ENCODE results near the gene TET1.
A peak's percentile ranks its signal among the peaks of the same experiment; 100 is the strongest.
"Not testable (repeated sequence)": the region's sequence is repeated elsewhere in the genome, so short reads cannot be mapped to it uniquely, and the experiment has no call there.

The TET1 gene

GRCh38 chr10:68668231-68668630 is 108.1 kb downstream of the TET1 start:
- Mint-ChIP-seq H3K4me1 (no peaks in the 10 kb centered on the region), H3K27ac (no peak overlapping the region), H3K9me3 (no peaks in the 10 kb centered on the region), H3K27me3 (no peaks in the 10 kb centered on the region), H3K36me3 (ENCODE audit: low read depth) (peaks cover 2% of the 10 kb centered on the region), H3K4me3 (no peak overlapping the region)
- ATAC-seq (no peak), DNase-seq (no peak)

- no peak for ATAC-seq
- H3K27me3 Mint-ChIP-seq = no peaks in the 10 kb centered on the region
- no peaks in the 10 kb centered on the region for H3K9me3 Mint-ChIP-seq
- no peak overlapping the region for H3K4me3 Mint-ChIP-seq
- H3K27ac Mint-ChIP-seq = no peak overlapping the region
- peaks cover 2% of the 10 kb centered on the region for H3K36me3 Mint-ChIP-seq (ENCODE audit: low read depth)
- no peaks in the 10 kb centered on the region for H3K4me1 Mint-ChIP-seq
- no peak for DNase-seq
Observed at GRCh38 chr10:68668972-68669371, 108.8 kb downstream of the TET1 start.

- Mint-ChIP-seq H3K27me3 (no peaks in the 10 kb centered on the region), H3K36me3 (ENCODE audit: low read depth) (peaks cover 4% of the 10 kb centered on the region), H3K27ac (peak overlapping the region; percentile 27), H3K9me3 (no peaks in the 10 kb centered on the region), H3K4me1 (peaks cover 4% of the 10 kb centered on the region), H3K4me3 (peak overlapping the region; percentile 54)
- ATAC-seq (no peak), DNase-seq (no peak)
Observed at GRCh38 chr10:68684413-68684812, 124.3 kb downstream of the TET1 start.

GRCh38 chr10:68696018-68696417 is 135.9 kb downstream of the TET1 start:
- no peak overlapping the region for H3K4me3 Mint-ChIP-seq
- no peak overlapping the region for H3K27ac Mint-ChIP-seq
- ATAC-seq (no peak), DNase-seq (no peak)
- H3K27me3 Mint-ChIP-seq = no peaks in the 10 kb centered on the region
- H3K36me3 Mint-ChIP-seq (ENCODE audit: low read depth) = no peaks in the 10 kb centered on the region
- no peaks in the 10 kb centered on the region for H3K4me1 Mint-ChIP-seq
- no peaks in the 10 kb centered on the region for H3K9me3 Mint-ChIP-seq

- Mint-ChIP-seq H3K4me3 (no peak overlapping the region), H3K27ac (no peak overlapping the region), H3K36me3 (ENCODE audit: low read depth) (no peaks in the 10 kb centered on the region), H3K9me3 (no peaks in the 10 kb centered on the region), H3K27me3 (no peaks in the 10 kb centered on the region), H3K4me1 (no peaks in the 10 kb centered on the region)
- DNase-seq = no peak
- no peak for ATAC-seq
Observed at GRCh38 chr10:68697106-68697505, 137.0 kb downstream of the TET1 start.

- no peaks in the 10 kb centered on the region for H3K36me3 Mint-ChIP-seq (ENCODE audit: low read depth)
- no peaks in the 10 kb centered on the region for H3K9me3 Mint-ChIP-seq
- H3K27ac Mint-ChIP-seq = no peak overlapping the region
- H3K4me1 Mint-ChIP-seq = no peaks in the 10 kb centered on the region
- H3K27me3 Mint-ChIP-seq = no peaks in the 10 kb centered on the region
- DNase-seq (no peak), ATAC-seq (no peak)
- no peak overlapping the region for H3K4me3 Mint-ChIP-seq
Observed at GRCh38 chr10:68700197-68700596, 140.1 kb downstream of the TET1 start.

GRCh38 chr10:68705548-68705947 is 145.4 kb downstream of the TET1 start:
- Mint-ChIP-seq H3K4me1 (no peaks in the 10 kb centered on the region), H3K27me3 (no peaks in the 10 kb centered on the region), H3K27ac (no peak overlapping the region), H3K4me3 (no peak overlapping the region), H3K9me3 (no peaks in the 10 kb centered on the region), H3K36me3 (ENCODE audit: low read depth) (no peaks in the 10 kb centered on the region)
- DNase-seq = no peak
- no peak for ATAC-seq

GRCh38 chr10:68708987-68709386 is 148.8 kb downstream of the TET1 start:
- H3K27me3 Mint-ChIP-seq; H3K4me1 Mint-ChIP-seq; ATAC-seq; H3K4me3 Mint-ChIP-seq; H3K9me3 Mint-ChIP-seq; DNase-seq; H3K27ac Mint-ChIP-seq; H3K36me3 Mint-ChIP-seq (ENCODE audit: low read depth): not testable (repeated sequence)

- not testable (repeated sequence) for H3K9me3 Mint-ChIP-seq; DNase-seq; H3K4me3 Mint-ChIP-seq; H3K4me1 Mint-ChIP-seq; H3K36me3 Mint-ChIP-seq (ENCODE audit: low read depth); H3K27ac Mint-ChIP-seq; ATAC-seq; H3K27me3 Mint-ChIP-seq
Observed at GRCh38 chr10:68713065-68713464, 152.9 kb downstream of the TET1 start.

- ATAC-seq = no peak
- Mint-ChIP-seq H3K27me3 (peaks cover 3% of the 10 kb centered on the region), H3K4me1 (peaks cover 12% of the 10 kb centered on the region), H3K4me3 (no peak overlapping the region), H3K27ac (no peak overlapping the region), H3K36me3 (ENCODE audit: low read depth) (peaks cover 9% of the 10 kb centered on the region), H3K9me3 (no peaks in the 10 kb centered on the region)
- DNase-seq = no peak
Observed at GRCh38 chr10:68717435-68717834, 157.3 kb downstream of the TET1 start.

- H3K4me3 Mint-ChIP-seq = peak within 1 kb of the TSS; percentile 87
- peak; percentile 98 for DNase-seq
- peaks cover 31% of the 10 kb centered on the region for H3K36me3 Mint-ChIP-seq (ENCODE audit: low read depth)
- H3K9me3 Mint-ChIP-seq = no peaks in the 10 kb centered on the region
- peak; percentile 100 for ATAC-seq
- H3K4me1 Mint-ChIP-seq = peaks cover 21% of the 10 kb centered on the region
- H3K27me3 Mint-ChIP-seq = peaks cover 3% of the 10 kb centered on the region
- peak within 1 kb of the TSS; percentile 94 for H3K27ac Mint-ChIP-seq
Observed at GRCh38 chr10:68720793-68721672, 160.9 kb downstream of the TET1 start, which contains the start of gene CCAR1. Gene CCAR1 (plus strand): TSS chr10:68721239. CDS start chr10:68722505, 1,266 bp downstream.

- peak overlapping the region; percentile 87 for H3K4me3 Mint-ChIP-seq
- DNase-seq = no peak
- peak overlapping the region; percentile 94 for H3K27ac Mint-ChIP-seq
- H3K4me1 Mint-ChIP-seq = peaks cover 21% of the 10 kb centered on the region
- H3K36me3 Mint-ChIP-seq (ENCODE audit: low read depth) = peaks cover 36% of the 10 kb centered on the region
- ATAC-seq = no peak
- no peaks in the 10 kb centered on the region for H3K9me3 Mint-ChIP-seq
- peaks cover 3% of the 10 kb centered on the region for H3K27me3 Mint-ChIP-seq
Observed at GRCh38 chr10:68721673-68722335, 161.7 kb downstream of the TET1 start.

GRCh38 chr10:68725016-68725415 is 164.9 kb downstream of the TET1 start:
- H3K4me1 Mint-ChIP-seq = peaks cover 21% of the 10 kb centered on the region
- ATAC-seq = no peak
- H3K9me3 Mint-ChIP-seq = no peaks in the 10 kb centered on the region
- H3K36me3 Mint-ChIP-seq (ENCODE audit: low read depth) = peaks cover 53% of the 10 kb centered on the region
- no peak overlapping the region for H3K4me3 Mint-ChIP-seq
- no peak for DNase-seq
- H3K27me3 Mint-ChIP-seq = peaks cover 3% of the 10 kb centered on the region
- H3K27ac Mint-ChIP-seq = no peak overlapping the region

- Mint-ChIP-seq H3K36me3 (ENCODE audit: low read depth) (peaks cover 57% of the 10 kb centered on the region), H3K27ac (no peak overlapping the region), H3K9me3 (no peaks in the 10 kb centered on the region), H3K4me3 (no peak overlapping the region), H3K27me3 (no peaks in the 10 kb centered on the region), H3K4me1 (peaks cover 14% of the 10 kb centered on the region)
- ATAC-seq = no peak
- DNase-seq = no peak
Observed at GRCh38 chr10:68727146-68727545, 167.0 kb downstream of the TET1 start.

GRCh38 chr10:68732651-68733050 is 172.5 kb downstream of the TET1 start:
- Mint-ChIP-seq H3K4me1 (peaks cover 2% of the 10 kb centered on the region), H3K4me3 (no peak overlapping the region), H3K27ac (no peak overlapping the region), H3K9me3 (no peaks in the 10 kb centered on the region), H3K27me3 (no peaks in the 10 kb centered on the region), H3K36me3 (ENCODE audit: low read depth) (peaks cover 61% of the 10 kb centered on the region)
- ATAC-seq = no peak
- no peak for DNase-seq
